ENCODE results near the gene ANKRD28.
A peak's percentile ranks its signal among the peaks of the same experiment; 100 is the strongest.
"Not testable (repeated sequence)": the region's sequence is repeated elsewhere in the genome, so short reads cannot be mapped to it uniquely, and the experiment has no call there.

ANKRD28 gene

DNA sequence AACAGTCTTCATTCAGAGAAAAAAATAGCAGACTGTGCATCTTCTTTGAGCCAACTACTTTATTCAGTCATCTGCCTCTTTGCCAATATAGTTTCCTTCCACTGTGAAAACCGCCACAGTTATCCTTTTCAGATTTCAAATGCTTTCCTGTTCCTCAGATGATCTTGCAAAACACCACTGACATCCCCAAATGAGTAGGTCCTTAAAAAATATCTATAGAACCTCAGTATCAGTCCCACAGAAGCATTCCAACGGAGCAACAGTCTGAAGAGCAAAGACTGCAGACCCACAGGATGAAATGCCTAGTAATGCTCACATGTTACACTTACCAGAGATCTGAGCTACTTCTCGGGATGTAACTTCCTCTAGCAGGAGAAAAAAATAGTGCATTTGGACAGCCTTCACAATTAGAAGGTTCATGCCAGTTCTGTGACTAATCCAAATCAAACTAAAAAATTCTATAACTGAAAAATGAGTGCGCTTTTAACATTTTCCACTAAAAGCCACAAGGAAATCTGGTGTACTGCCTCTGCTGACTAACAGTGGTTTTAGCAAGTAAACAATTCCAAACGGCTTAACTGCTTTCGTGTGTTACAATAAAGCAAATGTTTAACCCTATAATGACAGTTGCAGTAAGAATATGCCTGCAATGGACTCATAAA, at the start of gene ANKRD28:
Gene ANKRD28 (minus strand): TSS at position 338 of the 662 bp plus-strand sequence. CDS start 1,458 bp downstream, outside the sequence.
- DNase-seq: no peak

GRCh38 chr3:15847239-15847638, 49.5 kb upstream of the ANKRD28 start:
- DNase-seq: no peak

DNA sequence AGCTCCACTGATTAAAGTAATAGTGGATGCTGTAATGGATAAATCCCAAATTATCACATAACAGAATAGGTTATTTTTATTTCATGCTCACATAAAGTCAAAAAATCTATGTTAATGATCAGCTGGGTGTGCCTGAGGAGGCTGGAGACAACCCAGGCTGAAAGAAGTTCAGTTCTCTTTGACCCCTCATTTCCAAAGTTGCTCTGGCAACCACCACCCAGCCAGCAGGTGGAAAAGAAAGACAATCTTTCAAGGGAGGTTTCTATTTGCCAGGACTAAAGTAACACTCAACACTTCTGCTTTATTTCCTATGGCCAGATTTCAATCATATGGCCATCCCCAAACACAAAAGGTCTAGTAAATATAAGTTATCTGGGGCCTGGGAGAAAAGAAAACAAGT, 48.8 kb upstream of the ANKRD28 start:
- no peak for DNase-seq

DNA sequence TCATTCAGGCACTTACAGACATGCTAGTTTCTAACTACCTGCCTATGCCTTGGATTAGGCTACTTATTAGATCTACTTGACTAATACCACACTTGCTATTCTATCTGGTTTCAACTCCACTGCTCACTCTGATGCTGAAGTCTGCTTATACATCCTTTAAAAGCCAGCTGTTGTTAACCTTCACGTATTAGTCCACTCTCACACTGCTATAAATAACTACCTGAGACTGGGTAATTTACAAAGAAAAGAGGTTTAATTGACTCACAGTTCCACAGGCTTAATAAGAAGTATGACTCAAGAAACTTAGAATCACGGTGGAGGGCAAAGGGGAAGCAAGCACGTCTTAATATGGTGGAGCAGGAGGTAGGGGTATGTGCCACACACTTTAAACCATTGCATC, 47.7 kb upstream of the ANKRD28 start:
- no peak for DNase-seq

GRCh38 chr3:15844889-15845288, 47.1 kb upstream of the ANKRD28 start:
- DNase-seq: no peak

DNA sequence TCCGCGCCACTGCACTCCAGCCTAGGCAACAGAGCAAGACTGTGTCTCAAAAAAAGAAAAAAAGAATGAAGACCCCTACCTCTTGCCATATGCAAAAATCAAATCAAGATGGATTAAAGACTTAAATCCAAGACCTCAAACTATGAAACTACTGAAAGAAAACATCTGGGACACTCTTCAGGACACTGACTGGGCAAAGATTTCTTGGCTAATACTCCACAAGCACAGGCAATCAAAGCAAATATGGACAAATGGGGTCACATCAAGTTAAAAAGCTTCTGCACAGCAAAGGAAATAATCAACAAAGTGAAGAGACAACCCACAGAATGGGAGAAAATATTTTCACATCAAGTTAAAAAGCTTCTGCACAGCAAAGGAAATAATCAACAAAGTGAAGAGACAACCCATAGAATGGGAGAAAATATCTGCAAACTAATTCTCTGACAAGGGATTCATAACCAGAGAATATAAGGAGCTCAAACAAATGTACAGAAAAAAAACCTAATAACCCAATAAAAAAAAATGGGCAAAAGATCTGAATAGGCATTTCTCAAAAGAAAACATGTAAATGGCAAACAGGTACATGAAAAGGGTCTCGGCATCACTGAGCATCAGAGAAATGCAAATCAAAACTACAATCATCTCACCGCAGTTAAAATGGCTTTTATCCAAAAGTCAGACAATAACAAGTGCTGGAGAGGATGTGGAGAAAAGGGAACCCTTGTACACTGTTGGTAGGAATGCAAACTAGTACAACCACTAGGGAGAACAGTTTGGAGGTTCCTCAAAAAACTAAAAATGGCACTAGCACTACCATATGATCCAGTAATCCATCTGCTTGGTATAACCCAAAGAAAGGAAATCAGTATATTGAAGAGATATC, 43.6 kb upstream of the ANKRD28 start:
- not testable (repeated sequence) for DNase-seq

- DNase-seq: no peak
These were observed 41.8 kb upstream of the ANKRD28 start for GRCh38 chr3:15839568-15839967.

- DNase-seq: no peak
These were observed 34.1 kb upstream of the ANKRD28 start for GRCh38 chr3:15831927-15832326.

GRCh38 chr3:15825016-15825415, 27.2 kb upstream of the ANKRD28 start:
- DNase-seq: no peak

DNA sequence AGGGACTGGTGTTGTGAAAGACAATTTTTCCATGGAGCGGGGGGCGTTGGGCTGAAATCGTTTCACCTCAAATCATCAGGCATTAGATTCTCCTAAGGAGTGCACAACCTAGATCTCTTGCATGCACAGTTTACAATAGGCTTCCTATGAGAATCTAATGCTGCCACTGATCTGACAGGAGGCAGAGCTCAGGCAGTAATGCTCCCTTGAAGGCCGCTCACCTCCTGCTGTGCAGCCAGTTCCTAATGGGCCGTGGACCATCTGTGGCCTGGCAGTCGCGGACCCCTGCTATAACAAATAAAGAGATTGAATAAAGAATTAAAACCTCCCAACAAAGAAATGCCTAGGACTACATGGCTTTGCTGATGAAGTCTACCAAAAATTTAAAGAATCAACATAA, 25.3 kb upstream of the ANKRD28 start:
- DNase-seq: no peak

DNA sequence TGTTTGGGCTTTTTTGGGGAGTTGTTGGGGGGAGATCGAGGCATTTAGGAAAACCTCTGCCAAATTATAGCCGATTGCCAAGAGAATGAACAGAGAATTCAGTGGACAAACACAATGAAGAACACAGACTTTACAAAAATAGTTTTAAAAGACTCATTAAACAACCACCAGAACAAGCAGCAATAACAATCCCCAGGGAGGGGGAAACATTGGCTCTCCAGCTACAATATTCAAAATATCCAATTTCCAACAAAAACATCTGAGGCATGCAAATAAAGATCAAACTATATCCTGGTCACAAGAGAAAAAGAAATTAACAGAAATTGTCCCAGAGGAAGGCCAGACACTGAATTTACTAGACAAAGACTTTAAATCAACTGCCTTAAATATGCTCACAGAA, 24.5 kb upstream of the ANKRD28 start:
- DNase-seq: no peak

- no peak for DNase-seq
These were observed 23.1 kb upstream of the ANKRD28 start for GRCh38 chr3:15820911-15821310.

DNA sequence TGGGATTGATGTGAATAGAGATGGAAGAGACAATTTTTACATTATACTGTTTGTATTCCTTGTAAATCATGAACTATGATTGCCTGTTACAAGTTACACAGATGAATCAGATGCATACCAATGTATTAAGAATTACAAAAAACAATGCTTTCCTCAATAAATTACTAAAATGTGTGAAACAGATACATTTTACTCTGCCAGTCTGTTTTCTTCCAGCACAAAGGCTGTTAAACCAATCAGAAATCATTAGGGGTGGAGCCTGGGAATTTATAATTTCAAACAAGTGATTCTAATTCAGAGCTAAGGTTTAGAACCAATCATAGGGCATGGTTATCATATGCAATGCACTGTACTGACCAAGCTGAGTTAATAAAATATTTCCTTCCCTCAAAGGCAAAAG, 21.8 kb upstream of the ANKRD28 start:
- DNase-seq: no peak

DNA sequence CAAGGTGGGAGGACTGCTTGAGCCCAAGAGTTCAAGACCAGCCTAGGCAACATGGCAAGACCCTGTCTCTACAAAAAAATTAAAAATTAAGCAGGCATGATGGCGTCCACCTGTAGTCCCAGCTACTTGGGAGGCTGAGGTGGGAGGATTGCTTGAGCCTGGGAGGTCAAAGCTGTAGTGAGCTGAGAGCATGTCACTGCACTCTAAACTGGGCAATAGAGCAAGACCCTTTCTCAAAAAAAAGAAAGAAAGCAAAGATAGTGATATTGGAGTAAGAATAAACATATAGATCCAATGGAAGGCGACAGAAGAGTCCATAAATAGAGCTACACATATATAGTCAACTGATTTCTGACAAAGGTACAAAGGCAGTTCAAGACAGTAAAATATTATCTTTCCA, 21.3 kb upstream of the ANKRD28 start:
- DNase-seq: no peak

- peak; percentile 10 for DNase-seq
These were observed 17.9 kb upstream of the ANKRD28 start for GRCh38 chr3:15815696-15816095.

- DNase-seq: not testable (repeated sequence)
These were observed 15.3 kb upstream of the ANKRD28 start for GRCh38 chr3:15813079-15813478.

DNA sequence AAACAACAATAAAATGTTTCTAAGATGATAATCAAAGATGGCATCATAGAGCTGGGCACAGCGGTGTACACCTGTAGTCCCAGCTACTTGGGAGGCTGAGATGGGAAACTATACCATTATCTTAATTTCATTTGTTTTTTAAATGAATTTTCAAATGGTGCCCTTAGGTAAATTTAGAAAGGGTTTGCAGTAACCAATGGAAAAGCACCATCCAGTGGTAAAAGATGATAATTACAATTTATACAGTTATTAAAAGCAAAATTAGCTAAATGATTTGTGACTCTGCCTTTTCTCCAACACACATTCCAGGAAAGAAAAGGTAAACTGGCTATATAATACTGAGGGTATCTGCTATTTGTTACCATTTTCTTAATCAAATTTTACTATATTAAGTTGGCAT, 14.4 kb upstream of the ANKRD28 start:
- DNase-seq: no peak

- no peak for DNase-seq
These were observed 12.9 kb upstream of the ANKRD28 start for GRCh38 chr3:15810702-15811101.

DNA sequence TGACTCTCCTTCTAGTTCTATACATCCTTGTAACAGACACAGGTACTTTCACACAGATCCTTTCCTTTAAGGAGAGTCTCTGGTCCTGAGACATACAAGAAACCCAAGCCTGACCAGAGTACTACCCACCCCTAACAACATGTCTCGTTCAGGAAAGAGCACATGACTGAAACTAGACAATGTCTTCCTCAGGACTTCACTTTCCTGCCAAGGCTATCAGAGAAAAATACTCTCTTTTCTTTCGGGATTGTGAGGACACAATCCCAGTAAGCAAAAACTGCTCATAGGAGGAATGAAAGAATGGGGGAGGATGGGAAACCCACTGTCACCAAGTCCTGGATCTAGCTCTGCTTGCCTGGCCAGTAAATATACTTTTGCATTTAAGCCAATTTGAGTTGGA, 11.5 kb upstream of the ANKRD28 start:
- DNase-seq: no peak

DNA sequence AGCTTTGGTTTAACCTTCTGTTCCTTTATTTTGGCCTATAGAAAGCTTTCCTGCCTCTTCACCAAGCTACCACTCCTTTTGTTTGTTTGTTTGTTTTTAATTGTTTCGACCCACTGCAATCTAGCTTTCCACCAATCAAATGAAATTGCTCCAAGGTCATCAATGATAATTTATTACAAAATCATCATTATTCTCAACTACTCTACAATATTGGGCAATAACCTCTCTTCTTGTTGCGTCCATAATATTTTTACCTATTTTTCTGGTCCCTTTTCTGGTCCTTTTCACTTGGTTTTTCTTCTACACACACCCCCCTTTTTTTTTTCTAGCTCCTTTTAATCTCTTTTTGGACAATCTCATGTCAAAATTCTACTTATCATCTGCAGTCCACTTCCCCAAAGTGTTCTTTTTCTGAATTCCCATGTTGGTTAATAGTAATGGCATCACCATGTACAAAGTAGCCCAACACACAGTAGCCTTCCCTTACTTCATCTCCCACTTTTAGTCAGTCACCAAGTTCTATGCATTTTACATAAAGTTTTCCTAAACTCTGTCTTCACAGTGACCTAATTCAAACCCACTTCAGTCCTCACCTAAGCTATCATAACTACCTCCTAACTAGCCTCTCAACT, 11.0 kb upstream of the ANKRD28 start:
- no peak for DNase-seq

DNA sequence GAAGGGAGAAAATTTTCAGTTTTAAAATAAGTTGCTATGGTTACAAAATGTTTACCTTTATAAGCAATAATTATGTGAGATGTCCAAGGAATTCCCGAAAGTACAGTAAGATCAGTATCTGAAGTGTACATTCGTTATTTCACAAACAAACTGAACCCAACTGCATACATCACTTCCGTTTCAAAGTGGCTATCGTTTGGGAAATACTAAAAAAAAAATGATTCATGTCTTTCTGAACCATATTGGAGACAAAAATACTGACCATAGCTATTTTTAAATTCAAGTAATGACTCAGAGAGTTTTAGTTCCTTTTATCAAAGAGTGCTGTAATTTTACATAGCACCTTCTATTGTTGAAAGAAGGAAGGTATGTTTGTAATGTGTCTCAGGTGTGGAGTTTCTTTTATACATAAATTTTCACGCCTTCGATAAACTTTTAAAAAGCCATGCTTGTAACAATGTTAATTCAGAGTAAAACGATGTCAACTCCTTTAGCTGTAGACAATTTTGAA, 8.0 kb upstream of the ANKRD28 start:
- no peak for DNase-seq

DNA sequence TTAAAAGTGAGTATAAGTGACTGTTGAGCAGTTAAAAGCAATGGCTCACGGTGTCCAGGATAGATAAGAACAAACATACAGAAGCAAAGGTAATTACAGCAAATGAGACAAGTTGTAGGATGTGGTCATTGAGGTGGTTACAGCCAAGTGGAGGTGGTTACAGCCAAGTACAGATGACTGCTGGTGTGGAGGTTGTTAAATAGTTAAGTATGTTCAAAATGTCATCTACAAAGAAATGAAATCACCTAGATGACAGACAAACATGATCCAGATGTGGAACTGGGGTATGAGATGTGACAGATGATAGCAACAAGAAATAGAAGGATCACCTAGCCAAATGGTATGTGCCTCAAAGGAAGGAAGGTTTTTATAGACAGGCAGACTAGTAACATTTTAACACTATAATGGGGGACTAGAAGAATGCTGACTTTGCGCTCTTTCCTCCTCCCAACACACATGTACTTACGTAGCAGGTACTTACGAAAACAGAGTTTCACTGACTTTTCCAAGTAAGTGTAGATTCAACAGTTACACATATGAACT, 6.8 kb upstream of the ANKRD28 start:
- no peak for DNase-seq

- DNase-seq: no peak
These were observed 6.1 kb upstream of the ANKRD28 start for GRCh38 chr3:15803921-15804320.

All from DMS 273 treated with DMSO at 0.1 percent for 48 hours (cell line).